Measurements from ENCODE around the gene COX7A1.
"Not testable (repeated sequence)": the region's sequence is repeated elsewhere in the genome, so short reads cannot be mapped to it uniquely, and the experiment has no call there.

Gene COX7A1

GRCh38 chr19:36140304-36141038, 11.8 kb downstream of the COX7A1 start:
- H3K9me3 Mint-ChIP-seq: no peaks in the 10 kb centered on the region
- H3K27ac Mint-ChIP-seq: peak overlapping the region; percentile 95 to 98 (median 98)
- H3K4me3 Mint-ChIP-seq: peak overlapping the region; percentile 98 to 99 (median 99)
- peaks cover 32% of the 10 kb centered on the region for H3K36me3 Mint-ChIP-seq (ENCODE audit: low read depth)
- TF ChIP-seq CTCF (IDR thresholded peaks at IDR 0.05; ENCODE audit: unreplicated experiment in 3 of 3): no peak
- peaks cover under 1% of the 10 kb centered on the region for H3K27me3 Mint-ChIP-seq (ENCODE audit: low read depth)
- H3K4me1 Mint-ChIP-seq: peaks cover 9% of the 10 kb centered on the region

GRCh38 chr19:36139473-36140303, 12.6 kb downstream of the COX7A1 start, which contains the start of gene CAPNS1:
TSS of gene CAPNS1 (plus strand) at chr19:36140066. CDS start at chr19:36141012, 946 bp downstream.
- Mint-ChIP-seq H3K4me3 (peak within 1 kb of the TSS; percentile 98 to 99 (median 99)), H3K4me1 (peaks cover 9% of the 10 kb centered on the region), H3K36me3 (ENCODE audit: low read depth) (peaks cover 28% of the 10 kb centered on the region), H3K27me3 (ENCODE audit: low read depth) (peaks cover 5% of the 10 kb centered on the region), H3K9me3 (no peaks in the 10 kb centered on the region), H3K27ac (peak within 1 kb of the TSS; percentile 95 to 98 (median 98))
- peak in 2 of 3 experiments; percentile 12 to 22 for TF ChIP-seq CTCF (IDR thresholded peaks at IDR 0.05; ENCODE audit: unreplicated experiment in 3 of 3)

GRCh38 chr19:36139120-36139472, 13.2 kb downstream of the COX7A1 start:
- peak overlapping the region; percentile 98 to 99 (median 99) for H3K4me3 Mint-ChIP-seq
- H3K27me3 Mint-ChIP-seq (ENCODE audit: low read depth): peaks cover 5% of the 10 kb centered on the region
- H3K27ac Mint-ChIP-seq: peak overlapping the region; percentile 95 to 98 (median 98)
- no peak for TF ChIP-seq CTCF (IDR thresholded peaks at IDR 0.05; ENCODE audit: unreplicated experiment in 3 of 3)
- no peaks in the 10 kb centered on the region for H3K9me3 Mint-ChIP-seq
- peaks cover 9% of the 10 kb centered on the region for H3K4me1 Mint-ChIP-seq
- peaks cover 24% of the 10 kb centered on the region for H3K36me3 Mint-ChIP-seq (ENCODE audit: low read depth)

GRCh38 chr19:36136964-36137686, 15.1 kb downstream of the COX7A1 start:
- TF ChIP-seq CTCF (IDR thresholded peaks at IDR 0.05; ENCODE audit: unreplicated experiment in 3 of 3): no peak
- Mint-ChIP-seq H3K4me1 (peaks cover 9% of the 10 kb centered on the region), H3K36me3 (ENCODE audit: low read depth) (peaks cover 12% of the 10 kb centered on the region), H3K27me3 (ENCODE audit: low read depth) (peaks cover 5% of the 10 kb centered on the region), H3K4me3 (peak overlapping the region; percentile 15 to 50 (median 36)), H3K27ac (peak overlapping the region; percentile 21 to 39 (median 28)), H3K9me3 (no peaks in the 10 kb centered on the region)

GRCh38 chr19:36134867-36135266, 17.4 kb downstream of the COX7A1 start:
- H3K4me1 Mint-ChIP-seq; H3K9me3 Mint-ChIP-seq; H3K27me3 Mint-ChIP-seq (ENCODE audit: low read depth); H3K27ac Mint-ChIP-seq; H3K4me3 Mint-ChIP-seq; H3K36me3 Mint-ChIP-seq (ENCODE audit: low read depth): not testable (repeated sequence)

GRCh38 chr19:36131221-36131620, 21.0 kb downstream of the COX7A1 start:
- H3K36me3 Mint-ChIP-seq (ENCODE audit: low read depth); H3K4me3 Mint-ChIP-seq; H3K9me3 Mint-ChIP-seq; H3K27ac Mint-ChIP-seq; H3K4me1 Mint-ChIP-seq; H3K27me3 Mint-ChIP-seq (ENCODE audit: low read depth): not testable (repeated sequence)
